IPS-18a (cell line): ENCODE data around the gene CCDC177.

ENCODE experiments used
- H3K27ac ChIP-seq: one replicate; pipeline ENCODE4 v1.5.1; 2013; ENCODE audit warnings: low read length
- H3K27me3 ChIP-seq: one replicate; pipeline ENCODE4 v1.6.1; 2013; ENCODE audit warnings: mild to moderate bottlenecking, low read length; ENCODE audit not compliant: control insufficient read depth, insufficient read depth
- H3K36me3 ChIP-seq: one replicate; pipeline ENCODE4 v1.6.1; 2013; ENCODE audit warnings: low read depth, low read length; ENCODE audit not compliant: control insufficient read depth
- H3K4me1 ChIP-seq: one replicate; pipeline ENCODE4 v1.6.1; 2013; ENCODE audit warnings: low read depth, low read length; ENCODE audit not compliant: control insufficient read depth
- H3K4me3 ChIP-seq: one replicate; pipeline ENCODE4 v1.5.1; 2013; ENCODE audit warnings: low read length
- H3K9ac ChIP-seq: one replicate; pipeline ENCODE4 v1.6.1; 2013; ENCODE audit warnings: mild to moderate bottlenecking, low read length, moderate library complexity
- H3K9me3 ChIP-seq: one replicate; pipeline ENCODE4 v1.6.1; 2013; ENCODE audit warnings: low read depth, low read length; ENCODE audit not compliant: control insufficient read depth

Gene CCDC177

GRCh38 chr14:69537900-69538299 lies 36.8 kb downstream of the CCDC177 start:
- Histone ChIP-seq H3K27ac (no peak overlapping the region), H3K4me1 (no peaks in the 10 kb centered on the region), H3K9me3 (no peaks in the 10 kb centered on the region), H3K36me3 (no peaks in the 10 kb centered on the region), H3K4me3 (no peak overlapping the region), H3K27me3 (no peaks in the 10 kb centered on the region), H3K9ac (no peak overlapping the region)

GRCh38 chr14:69536971-69537370 lies 37.7 kb downstream of the CCDC177 start:
- Histone ChIP-seq H3K4me3 (no peak overlapping the region), H3K27me3 (no peaks in the 10 kb centered on the region), H3K4me1 (no peaks in the 10 kb centered on the region), H3K9me3 (no peaks in the 10 kb centered on the region), H3K27ac (no peak overlapping the region), H3K9ac (no peak overlapping the region), H3K36me3 (no peaks in the 10 kb centered on the region)

GRCh38 chr14:69535230-69535848 lies 39.3 kb downstream of the CCDC177 start:
- no peaks in the 10 kb centered on the region for H3K4me1 ChIP-seq
- no peak overlapping the region for H3K27ac ChIP-seq
- no peak overlapping the region for H3K9ac ChIP-seq
- no peaks in the 10 kb centered on the region for H3K27me3 ChIP-seq
- H3K36me3 ChIP-seq, result no peaks in the 10 kb centered on the region
- H3K4me3 ChIP-seq, result no peak overlapping the region
- H3K9me3 ChIP-seq, result no peaks in the 10 kb centered on the region

GRCh38 chr14:69532561-69533340 lies 41.9 kb downstream of the CCDC177 start:
- Histone ChIP-seq H3K27me3 (no peaks in the 10 kb centered on the region), H3K36me3 (no peaks in the 10 kb centered on the region), H3K4me1 (no peaks in the 10 kb centered on the region), H3K4me3 (no peak overlapping the region), H3K27ac (no peak overlapping the region), H3K9ac (no peak overlapping the region), H3K9me3 (no peaks in the 10 kb centered on the region)

GRCh38 chr14:69531135-69531534 lies 43.5 kb downstream of the CCDC177 start:
- no peak overlapping the region for H3K27ac ChIP-seq

GRCh38 chr14:69530095-69530494 lies 44.6 kb downstream of the CCDC177 start:
- H3K27me3 ChIP-seq, result no peaks in the 10 kb centered on the region
- no peaks in the 10 kb centered on the region for H3K4me1 ChIP-seq
- H3K9ac ChIP-seq, result no peak overlapping the region
- no peak overlapping the region for H3K4me3 ChIP-seq
- H3K36me3 ChIP-seq, result no peaks in the 10 kb centered on the region
- H3K9me3 ChIP-seq, result no peaks in the 10 kb centered on the region
- H3K27ac ChIP-seq, result no peak overlapping the region

More at GRCh38 chr14:69531135-69531534, 43.5 kb downstream of the CCDC177 start:
- Histone ChIP-seq H3K36me3 (no peaks in the 10 kb centered on the region), H3K9me3 (no peaks in the 10 kb centered on the region), H3K4me1 (no peaks in the 10 kb centered on the region), H3K4me3 (no peak overlapping the region), H3K9ac (no peak overlapping the region), H3K27me3 (no peaks in the 10 kb centered on the region)

GRCh38 chr14:69529563-69529962 lies 45.1 kb downstream of the CCDC177 start:
- H3K4me1 ChIP-seq, result no peaks in the 10 kb centered on the region
- no peak overlapping the region for H3K27ac ChIP-seq
- H3K9me3 ChIP-seq, result no peaks in the 10 kb centered on the region
- H3K4me3 ChIP-seq, result no peak overlapping the region
- H3K36me3 ChIP-seq, result no peaks in the 10 kb centered on the region
- H3K9ac ChIP-seq, result no peak overlapping the region
- no peaks in the 10 kb centered on the region for H3K27me3 ChIP-seq

- Histone ChIP-seq H3K27me3 (no peaks in the 10 kb centered on the region), H3K9ac (no peak overlapping the region), H3K27ac (no peak overlapping the region), H3K4me3 (no peak overlapping the region), H3K9me3 (no peaks in the 10 kb centered on the region), H3K4me1 (no peaks in the 10 kb centered on the region), H3K36me3 (no peaks in the 10 kb centered on the region)
Measured at GRCh38 chr14:69528930-69529329, 45.7 kb downstream of the CCDC177 start.

GRCh38 chr14:69528143-69528542 lies 46.5 kb downstream of the CCDC177 start:
- Histone ChIP-seq H3K27ac (no peak overlapping the region), H3K36me3 (no peaks in the 10 kb centered on the region), H3K9ac (no peak overlapping the region), H3K27me3 (no peaks in the 10 kb centered on the region), H3K4me3 (no peak overlapping the region), H3K4me1 (no peaks in the 10 kb centered on the region), H3K9me3 (no peaks in the 10 kb centered on the region)

- H3K9me3 ChIP-seq, result no peaks in the 10 kb centered on the region
- no peaks in the 10 kb centered on the region for H3K27me3 ChIP-seq
- H3K4me1 ChIP-seq, result no peaks in the 10 kb centered on the region
- no peak overlapping the region for H3K27ac ChIP-seq
- no peak overlapping the region for H3K9ac ChIP-seq
- H3K36me3 ChIP-seq, result no peaks in the 10 kb centered on the region
- H3K4me3 ChIP-seq, result no peak overlapping the region
Measured at GRCh38 chr14:69527635-69528034, 47.0 kb downstream of the CCDC177 start.

GRCh38 chr14:69525896-69526295 lies 48.8 kb downstream of the CCDC177 start:
- no peaks in the 10 kb centered on the region for H3K36me3 ChIP-seq
- H3K9me3 ChIP-seq, result no peaks in the 10 kb centered on the region
- H3K4me1 ChIP-seq, result no peaks in the 10 kb centered on the region
- H3K27ac ChIP-seq, result no peak overlapping the region
- H3K9ac ChIP-seq, result no peak overlapping the region
- H3K27me3 ChIP-seq, result no peaks in the 10 kb centered on the region
- no peak overlapping the region for H3K4me3 ChIP-seq

- Histone ChIP-seq H3K4me1 (peaks cover 10% of the 10 kb centered on the region), H3K4me3 (no peak overlapping the region), H3K27ac (no peak overlapping the region), H3K9me3 (no peaks in the 10 kb centered on the region), H3K27me3 (no peaks in the 10 kb centered on the region), H3K36me3 (no peaks in the 10 kb centered on the region), H3K9ac (no peak overlapping the region)
Measured at GRCh38 chr14:69522026-69522425, 52.6 kb downstream of the CCDC177 start.
